Measurements from ENCODE around the gene ZSWIM4. TPM values are rescaled to one million over a fixed set of nuclear protein-coding genes. Genes with fewer than 3 reads are reported as not detected.
"Not testable (repeated sequence)": the region's sequence is repeated elsewhere in the genome, so short reads cannot be mapped to it uniquely, and the experiment has no call there.

Gene ZSWIM4
- total RNA-seq, 2 donors from 2014 or later: 4.2 to 5.3 TPM

GRCh38 chr19:13784731-13785452 is 10.4 kb upstream of the ZSWIM4 start:
- H3K27ac Mint-ChIP-seq: peak overlapping the region; percentile 81
- H3K4me1 Mint-ChIP-seq: peaks cover 25% of the 10 kb centered on the region
- peak overlapping the region; percentile 49 for H3K4me3 Mint-ChIP-seq
- no peaks in the 10 kb centered on the region for H3K36me3 Mint-ChIP-seq (ENCODE audit: low read depth)
- no peaks in the 10 kb centered on the region for H3K27me3 Mint-ChIP-seq
- H3K9me3 ChIP-seq (ENCODE audit: control insufficient read depth, low read length, poor library complexity, severe bottlenecking): no peaks in the 10 kb centered on the region
- DNase-seq (peak; percentile 55 to 61 (median 59)), ATAC-seq (peak; percentile 71)

DNA sequence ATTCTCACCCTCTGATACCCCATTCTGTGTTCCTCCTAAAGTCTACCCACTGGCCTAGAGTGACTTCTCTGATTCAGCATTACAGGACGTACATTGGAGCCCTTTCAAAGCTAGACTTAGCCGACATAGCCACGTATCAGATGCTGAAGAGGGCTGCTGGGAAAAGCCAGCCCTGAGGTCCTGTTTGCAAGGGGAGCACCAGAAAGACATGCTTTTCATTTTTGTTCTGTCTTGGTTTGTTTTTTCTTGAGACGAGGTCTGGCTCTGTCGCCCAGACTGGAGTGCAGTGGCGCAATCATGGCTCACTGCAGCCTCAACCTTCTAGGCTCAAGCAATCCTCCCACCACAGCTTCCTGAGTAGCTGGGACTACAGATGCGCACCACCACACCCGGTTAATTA is 6.3 kb upstream of the ZSWIM4 start:
- DNase-seq (no peak), ATAC-seq (peak; percentile 53)
- Mint-ChIP-seq H3K27ac (peak overlapping the region; percentile 97), H3K4me1 (peaks cover 32% of the 10 kb centered on the region), H3K27me3 (no peaks in the 10 kb centered on the region), H3K36me3 (ENCODE audit: low read depth) (no peaks in the 10 kb centered on the region), H3K4me3 (peak overlapping the region; percentile 71)
- no peaks in the 10 kb centered on the region for H3K9me3 ChIP-seq (ENCODE audit: control insufficient read depth, low read length, poor library complexity, severe bottlenecking)

DNA sequence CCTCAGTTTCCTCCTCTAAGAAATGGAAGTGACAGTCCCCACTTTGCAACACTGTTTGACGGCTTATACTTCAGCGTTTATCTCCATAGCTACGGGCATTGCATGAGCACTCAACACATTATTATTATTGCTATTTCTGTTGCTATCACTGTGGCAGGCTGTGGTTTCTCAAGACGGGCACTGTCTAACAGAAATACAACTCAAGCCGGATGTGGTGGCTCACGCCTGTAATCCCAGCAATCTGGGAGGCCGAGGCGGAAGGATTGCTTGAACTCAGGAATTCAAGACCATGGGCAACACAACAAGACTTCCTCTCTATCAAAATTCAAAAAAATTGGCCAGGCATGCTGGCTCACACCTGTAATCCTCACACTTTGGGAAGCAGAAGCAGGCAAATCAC is 4.9 kb upstream of the ZSWIM4 start:
- Mint-ChIP-seq H3K36me3 (ENCODE audit: low read depth) (no peaks in the 10 kb centered on the region), H3K4me3 (peak overlapping the region; percentile 77), H3K27me3 (no peaks in the 10 kb centered on the region), H3K4me1 (peaks cover 33% of the 10 kb centered on the region), H3K27ac (peak overlapping the region; percentile 67)
- H3K9me3 ChIP-seq (ENCODE audit: control insufficient read depth, low read length, poor library complexity, severe bottlenecking): no peaks in the 10 kb centered on the region
- ATAC-seq (no peak), DNase-seq (no peak)

DNA sequence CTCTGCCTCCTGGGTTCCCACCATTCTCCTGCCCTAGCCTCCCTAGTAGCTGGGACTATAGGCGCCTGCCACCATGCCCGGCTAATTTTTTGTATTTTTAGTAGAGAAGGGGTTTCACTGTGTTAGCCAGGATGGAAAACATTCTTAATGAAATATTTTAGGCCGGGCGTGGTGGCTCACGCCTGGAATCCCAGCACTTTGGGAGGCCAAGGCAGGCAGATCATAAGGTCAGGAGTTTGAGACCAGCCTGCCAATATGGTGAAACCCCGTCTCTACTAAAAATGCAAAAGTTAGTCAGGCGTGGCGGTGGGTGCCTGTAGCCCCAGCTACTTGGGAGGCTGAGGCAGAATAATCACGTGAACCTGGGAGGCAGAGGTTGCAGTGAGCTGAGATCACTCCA is 1.9 kb upstream of the ZSWIM4 start:
- not testable (repeated sequence) for H3K27me3 Mint-ChIP-seq; H3K9me3 ChIP-seq (ENCODE audit: control insufficient read depth, low read length, poor library complexity, severe bottlenecking); H3K4me3 Mint-ChIP-seq; ATAC-seq; H3K27ac Mint-ChIP-seq; H3K36me3 Mint-ChIP-seq (ENCODE audit: low read depth); DNase-seq
- H3K4me1 Mint-ChIP-seq: peaks cover 34% of the 10 kb centered on the region

GRCh38 chr19:13794398-13794756 is 866 bp upstream of the ZSWIM4 start:
- H3K9me3 ChIP-seq (ENCODE audit: control insufficient read depth, low read length, poor library complexity, severe bottlenecking): no peaks in the 10 kb centered on the region
- Mint-ChIP-seq H3K27me3 (no peaks in the 10 kb centered on the region), H3K27ac (peak overlapping the region; percentile 85), H3K4me3 (peak overlapping the region; percentile 94), H3K36me3 (ENCODE audit: low read depth) (no peaks in the 10 kb centered on the region), H3K4me1 (peaks cover 28% of the 10 kb centered on the region)
- ATAC-seq: no peak
- no peak for DNase-seq

GRCh38 chr19:13795595-13796300 is 505 bp downstream of the ZSWIM4 start:
- peaks cover 24% of the 10 kb centered on the region for H3K4me1 Mint-ChIP-seq
- no peaks in the 10 kb centered on the region for H3K36me3 Mint-ChIP-seq (ENCODE audit: low read depth)
- no peaks in the 10 kb centered on the region for H3K9me3 ChIP-seq (ENCODE audit: control insufficient read depth, low read length, poor library complexity, severe bottlenecking)
- ATAC-seq: peak; percentile 10
- H3K27ac Mint-ChIP-seq: peak overlapping the region; percentile 85
- peak overlapping the region; percentile 94 for H3K4me3 Mint-ChIP-seq
- H3K27me3 Mint-ChIP-seq: no peaks in the 10 kb centered on the region
- DNase-seq: no peak

- Mint-ChIP-seq H3K4me1 (peaks cover 30% of the 10 kb centered on the region), H3K27me3 (no peaks in the 10 kb centered on the region), H3K36me3 (ENCODE audit: low read depth) (no peaks in the 10 kb centered on the region), H3K4me3 (peak overlapping the region; percentile 91), H3K27ac (peak overlapping the region; percentile 85)
- DNase-seq (no peak), ATAC-seq (no peak)
- no peaks in the 10 kb centered on the region for H3K9me3 ChIP-seq (ENCODE audit: control insufficient read depth, low read length, poor library complexity, severe bottlenecking)
These were observed 1.2 kb downstream of the ZSWIM4 start for GRCh38 chr19:13796301-13797057.

- Mint-ChIP-seq H3K27ac (no peak overlapping the region), H3K27me3 (no peaks in the 10 kb centered on the region)
These were observed 1.8 kb downstream of the ZSWIM4 start for GRCh38 chr19:13797058-13797440.

DNA sequence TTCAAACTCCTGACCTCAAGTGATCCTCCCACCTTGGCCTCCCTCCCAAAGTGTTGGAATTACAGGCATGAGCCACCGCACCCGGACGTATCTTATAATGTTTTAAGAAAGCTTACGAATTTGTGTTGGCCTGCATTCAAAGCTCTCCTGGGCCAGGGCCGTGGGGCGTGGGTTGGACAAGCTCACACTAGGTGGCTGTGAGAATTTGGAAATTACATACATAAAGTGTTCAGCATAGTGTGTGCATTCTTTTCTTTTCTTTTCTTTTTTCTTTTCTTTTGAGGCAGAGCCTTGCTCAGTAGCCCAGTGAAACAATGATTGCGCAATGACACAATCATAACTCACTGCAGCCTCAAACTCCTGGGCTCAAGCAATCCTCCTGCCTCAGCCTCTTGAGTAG is 2.6 kb downstream of the ZSWIM4 start:
- H3K4me1 Mint-ChIP-seq: peaks cover 32% of the 10 kb centered on the region
- no peaks in the 10 kb centered on the region for H3K9me3 ChIP-seq (ENCODE audit: control insufficient read depth, low read length, poor library complexity, severe bottlenecking)
- no peak overlapping the region for H3K27ac Mint-ChIP-seq
- peak overlapping the region; percentile 12 for H3K4me3 Mint-ChIP-seq
- DNase-seq: no peak
- no peaks in the 10 kb centered on the region for H3K27me3 Mint-ChIP-seq
- ATAC-seq: no peak
- H3K36me3 Mint-ChIP-seq (ENCODE audit: low read depth): no peaks in the 10 kb centered on the region

More at GRCh38 chr19:13797058-13797440, 1.8 kb downstream of the ZSWIM4 start:
- Mint-ChIP-seq H3K4me1 (peaks cover 30% of the 10 kb centered on the region), H3K36me3 (ENCODE audit: low read depth) (no peaks in the 10 kb centered on the region), H3K4me3 (no peak overlapping the region)
- DNase-seq (no peak), ATAC-seq (no peak)
- no peaks in the 10 kb centered on the region for H3K9me3 ChIP-seq (ENCODE audit: control insufficient read depth, low read length, poor library complexity, severe bottlenecking)

GRCh38 chr19:13799669-13800068 is 4.4 kb downstream of the ZSWIM4 start:
- ATAC-seq (no peak), DNase-seq (no peak)
- peaks cover 26% of the 10 kb centered on the region for H3K4me1 Mint-ChIP-seq
- no peaks in the 10 kb centered on the region for H3K36me3 Mint-ChIP-seq (ENCODE audit: low read depth)
- H3K4me3 Mint-ChIP-seq: no peak overlapping the region
- no peaks in the 10 kb centered on the region for H3K27me3 Mint-ChIP-seq
- no peaks in the 10 kb centered on the region for H3K9me3 ChIP-seq (ENCODE audit: control insufficient read depth, low read length, poor library complexity, severe bottlenecking)
- H3K27ac Mint-ChIP-seq: no peak overlapping the region

- Mint-ChIP-seq H3K27me3 (no peaks in the 10 kb centered on the region), H3K4me3 (no peak overlapping the region)
These were observed 7.8 kb downstream of the ZSWIM4 start for GRCh38 chr19:13803038-13803437.

GRCh38 chr19:13804830-13805683 is 9.8 kb downstream of the ZSWIM4 start:
- ATAC-seq (no peak), DNase-seq (no peak)
- no peaks in the 10 kb centered on the region for H3K9me3 ChIP-seq (ENCODE audit: control insufficient read depth, low read length, poor library complexity, severe bottlenecking)
- H3K36me3 Mint-ChIP-seq (ENCODE audit: low read depth): no peaks in the 10 kb centered on the region
- no peaks in the 10 kb centered on the region for H3K27me3 Mint-ChIP-seq
- no peak overlapping the region for H3K4me3 Mint-ChIP-seq
- peaks cover 11% of the 10 kb centered on the region for H3K4me1 Mint-ChIP-seq
- no peak overlapping the region for H3K27ac Mint-ChIP-seq

More at GRCh38 chr19:13803038-13803437, 7.8 kb downstream of the ZSWIM4 start:
- ATAC-seq (no peak), DNase-seq (no peak)
- no peaks in the 10 kb centered on the region for H3K36me3 Mint-ChIP-seq (ENCODE audit: low read depth)
- peaks cover 11% of the 10 kb centered on the region for H3K4me1 Mint-ChIP-seq
- H3K27ac Mint-ChIP-seq: no peak overlapping the region
- H3K9me3 ChIP-seq (ENCODE audit: control insufficient read depth, low read length, poor library complexity, severe bottlenecking): no peaks in the 10 kb centered on the region
